DMS53 (cell line): ENCODE measurements around the gene KCTD11.
"Not testable (repeated sequence)": the region's sequence is repeated elsewhere in the genome, so short reads cannot be mapped to it uniquely, and the experiment has no call there.

Source experiments
- DNase-seq: peaks from one replicate; lab custom pipeline; 2025; lab: John Stamatoyannopoulos, UW

The KCTD11 gene

GRCh38 chr17:7346761-7347614, 5.0 kb upstream of the KCTD11 start:
- no peak for DNase-seq

GRCh38 chr17:7347630-7348477, 4.1 kb upstream of the KCTD11 start:
- no peak for DNase-seq

- DNase-seq, result no peak
Observed at GRCh38 chr17:7348478-7349242, 3.3 kb upstream of the KCTD11 start.

GRCh38 chr17:7352503-7352889, 534 bp downstream of the KCTD11 start:
- DNase-seq, result no peak

GRCh38 chr17:7352910-7353635, 1.1 kb downstream of the KCTD11 start:
- DNase-seq, result no peak

GRCh38 chr17:7354262-7354843, 2.4 kb downstream of the KCTD11 start:
- peak; percentile 63 for DNase-seq

- DNase-seq, result no peak
Observed at GRCh38 chr17:7355053-7355452, 3.1 kb downstream of the KCTD11 start, which contains the start of gene TMEM95. Gene TMEM95, plus strand, starts transcription at chr17:7355156. Its CDS starts 49 bp downstream, at chr17:7355205.

GRCh38 chr17:7355573-7355972, 3.6 kb downstream of the KCTD11 start:
- DNase-seq, result no peak

- DNase-seq, result peak; percentile 94
Observed at GRCh38 chr17:7356072-7356549, 4.1 kb downstream of the KCTD11 start.

GRCh38 chr17:7356756-7357155, 4.8 kb downstream of the KCTD11 start:
- no peak for DNase-seq

GRCh38 chr17:7357381-7357780, 5.4 kb downstream of the KCTD11 start:
- no peak for DNase-seq

- no peak for DNase-seq
Observed at GRCh38 chr17:7361906-7362305, 9.9 kb downstream of the KCTD11 start.

- DNase-seq, result no peak
Observed at GRCh38 chr17:7363311-7363710, 11.3 kb downstream of the KCTD11 start.

GRCh38 chr17:7365963-7366362, 14.0 kb downstream of the KCTD11 start:
- DNase-seq, result not testable (repeated sequence)

GRCh38 chr17:7367083-7367482, 15.1 kb downstream of the KCTD11 start:
- DNase-seq, result no peak

GRCh38 chr17:7367918-7368598, 16.1 kb downstream of the KCTD11 start:
- DNase-seq, result no peak

GRCh38 chr17:7368599-7368994, 16.6 kb downstream of the KCTD11 start:
- not testable (repeated sequence) for DNase-seq

GRCh38 chr17:7369825-7370224, 17.9 kb downstream of the KCTD11 start:
- DNase-seq, result no peak

- no peak for DNase-seq
Observed at GRCh38 chr17:7370853-7371252, 18.9 kb downstream of the KCTD11 start.

- DNase-seq, result no peak
Observed at GRCh38 chr17:7374353-7374752, 22.4 kb downstream of the KCTD11 start.
